GM12801 (cell line): ENCODE measurements around the gene CSTPP1.

Source experiments
- CTCF ChIP-seq: IDR thresholded peaks from one replicate; pipeline ENCODE4 v1.5.1; 2011; ENCODE audit warnings: control low read depth; ENCODE audit not compliant: insufficient read length; ENCODE audit errors: extremely low read depth

The CSTPP1 gene

DNA sequence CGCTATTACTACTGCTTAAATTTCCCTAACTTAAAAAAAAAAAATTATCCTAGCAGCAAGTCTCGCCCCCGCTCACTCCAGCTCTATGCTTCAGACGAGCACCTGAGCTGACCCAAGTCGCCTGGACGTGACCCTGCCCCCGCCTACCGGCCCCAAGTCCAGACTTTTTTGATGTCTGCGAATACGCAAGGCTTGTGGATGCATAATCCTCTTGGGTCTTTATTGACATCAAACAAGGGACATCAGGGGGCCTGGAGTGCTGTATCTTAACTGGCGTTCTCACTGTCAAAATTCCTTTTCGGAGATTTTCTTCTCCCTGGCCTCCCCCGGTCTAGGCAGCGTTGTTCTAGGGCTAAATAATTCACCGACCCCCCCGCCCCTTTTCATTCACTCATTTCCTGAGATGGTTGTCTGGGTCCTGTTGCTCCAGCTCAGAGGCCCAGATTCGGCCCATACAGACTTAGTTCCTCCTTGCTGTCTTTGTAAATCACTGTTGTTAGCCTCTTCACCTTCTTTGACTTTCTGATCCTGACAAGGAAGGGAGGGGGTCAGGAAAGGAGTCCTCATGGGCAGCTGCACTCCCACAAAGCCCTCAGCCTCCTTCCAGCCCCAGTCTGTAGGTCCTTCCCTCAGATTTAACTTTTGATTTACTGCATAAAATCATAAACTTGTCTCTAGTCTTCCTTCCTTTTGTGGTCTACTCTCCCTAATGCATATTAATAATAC lies 17.6 kb upstream of the CSTPP1 start:
- TF ChIP-seq CTCF: no peak

DNA sequence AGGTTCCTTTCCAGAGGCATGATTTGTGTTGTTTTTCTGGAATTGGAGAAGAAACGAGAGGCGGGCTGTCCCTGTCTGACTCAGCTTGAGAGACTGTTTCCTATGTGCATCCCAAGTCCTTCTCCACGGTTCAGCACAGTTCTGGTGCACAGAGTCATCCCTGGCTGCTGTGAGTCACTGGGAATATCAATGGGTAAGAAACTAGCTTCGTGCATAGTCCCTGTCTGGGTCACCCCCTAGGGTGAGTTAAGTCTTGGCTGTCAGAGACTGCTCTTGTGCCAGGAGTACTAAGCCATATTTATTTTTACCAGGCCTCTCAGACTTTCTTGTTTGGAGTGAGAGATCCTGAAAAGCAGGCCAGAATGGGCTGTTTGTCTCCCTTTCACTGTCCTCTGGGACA lies 15.8 kb upstream of the CSTPP1 start:
- TF ChIP-seq CTCF: no peak

DNA sequence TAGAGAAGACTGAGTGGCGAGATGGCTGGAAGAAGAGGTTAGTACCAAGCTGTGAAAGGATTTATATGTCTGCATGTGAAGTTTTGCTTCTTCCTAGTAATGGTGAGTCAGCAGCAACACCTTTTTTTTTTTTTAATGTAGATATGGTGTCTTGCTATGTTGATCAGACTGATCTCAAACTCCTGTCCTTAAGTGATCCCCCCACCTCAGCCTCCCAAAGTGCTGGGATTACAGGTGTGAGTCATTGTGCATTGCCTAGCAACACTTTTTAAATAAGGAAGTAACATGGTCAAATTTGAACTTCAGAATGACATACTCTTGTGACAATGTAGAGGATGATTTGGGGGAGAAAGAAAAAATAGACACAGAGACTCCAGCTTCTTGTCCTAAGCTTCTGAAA lies 6.5 kb upstream of the CSTPP1 start:
- no peak for TF ChIP-seq CTCF

DNA sequence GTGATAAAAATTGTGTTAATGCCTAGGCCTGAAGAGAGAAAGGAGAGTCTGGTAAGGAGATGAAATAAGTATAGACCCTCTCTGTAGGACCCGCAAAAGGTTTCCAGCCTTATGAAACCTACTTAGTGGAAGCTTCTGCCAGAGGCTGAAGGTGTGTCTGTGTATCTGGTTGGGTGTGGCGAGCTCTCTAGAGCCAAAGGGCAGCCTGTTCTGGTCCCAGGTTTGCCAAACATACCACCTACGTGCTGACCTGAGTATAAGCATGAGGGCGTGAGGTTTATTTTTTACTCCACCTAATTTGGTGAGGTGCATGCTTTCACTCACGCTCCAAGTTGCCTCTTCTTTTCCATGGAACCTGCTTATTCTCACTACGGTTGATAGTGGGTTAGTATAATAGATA lies 5.6 kb downstream of the CSTPP1 start:
- TF ChIP-seq CTCF: no peak

GRCh38 chr11:46944356-46945075 lies 8.0 kb downstream of the CSTPP1 start:
- TF ChIP-seq CTCF: no peak

DNA sequence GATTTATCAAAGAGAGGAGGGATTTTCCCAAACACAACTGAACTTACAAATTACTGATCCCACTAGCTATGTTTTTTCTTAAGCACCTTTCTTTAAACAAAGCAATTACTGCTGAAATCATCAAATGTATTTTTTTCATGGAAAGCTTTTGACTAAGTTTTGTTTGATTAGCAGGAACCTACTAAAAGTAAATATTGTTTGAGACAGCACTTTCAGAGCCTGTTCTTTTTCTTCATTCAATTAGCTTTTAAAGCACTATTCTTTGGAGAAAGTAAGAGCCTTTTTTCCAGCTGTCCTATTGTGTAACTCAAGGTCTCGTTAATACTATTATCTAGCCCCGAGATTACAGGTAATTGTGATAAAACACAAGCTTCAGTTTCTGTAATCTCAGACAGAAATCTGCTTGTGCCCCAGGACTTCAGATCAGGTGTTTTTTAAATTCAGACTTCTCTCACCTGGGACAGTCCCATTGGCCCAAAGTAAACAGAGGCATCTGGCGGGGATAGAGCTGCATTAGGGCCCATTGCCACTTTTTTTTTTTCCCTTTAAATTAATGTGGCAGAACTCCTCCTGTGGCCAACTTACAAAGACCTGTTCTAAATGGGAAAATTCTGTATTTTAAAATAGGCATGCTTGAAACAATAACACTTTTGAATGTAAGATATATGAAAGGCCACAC lies 11.0 kb downstream of the CSTPP1 start:
- TF ChIP-seq CTCF: no peak

- no peak for TF ChIP-seq CTCF
Measured at GRCh38 chr11:46948378-46949131, 12.0 kb downstream of the CSTPP1 start.
